Measurements from ENCODE around the gene UFD1. TPM values are rescaled to one million over a fixed set of nuclear protein-coding genes. Genes with fewer than 3 reads are reported as not detected.

The UFD1 gene
- total RNA-seq, 6 donors from 2014 or later = 21.0 to 52.1 (median 29.1) TPM

DNA sequence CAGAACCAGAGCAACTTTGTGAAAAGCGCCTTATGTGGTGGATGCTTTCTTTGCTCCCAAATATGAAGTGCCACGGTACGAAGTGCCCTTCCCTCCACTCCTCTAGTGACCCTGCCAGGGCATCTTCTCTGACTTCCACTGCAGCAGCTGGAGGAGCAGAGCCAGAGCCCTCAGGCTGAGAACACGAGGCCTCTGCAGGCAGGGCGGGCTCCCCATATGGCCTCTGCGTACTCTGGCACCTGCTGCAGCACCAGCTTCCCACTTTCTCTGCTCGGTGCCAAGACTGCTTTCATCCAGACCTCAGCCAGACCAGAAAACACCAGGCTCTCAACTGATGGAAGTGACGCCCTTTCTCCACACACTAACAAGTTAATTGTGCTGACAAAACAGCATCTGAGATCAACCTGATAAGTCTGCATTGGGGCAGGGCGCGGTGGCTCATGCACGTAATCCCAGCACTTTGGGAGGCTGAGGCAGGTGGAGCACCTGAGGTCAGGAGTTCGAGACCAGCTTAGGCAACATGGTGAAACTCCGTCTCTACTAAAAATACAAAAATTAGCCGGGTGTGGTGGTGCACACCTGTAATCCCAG, 12.8 kb downstream of the UFD1 start:
- Histone ChIP-seq H3K36me3 (peaks cover 34 to 96% (median 80%) of the 10 kb centered on the region in 4 donors), H3K27me3 (no peaks in the 10 kb centered on the region)
- WGBS, 2 donors = 91 to 100% methylated on average over 8 to 14 of the region's 14 CpGs

DNA sequence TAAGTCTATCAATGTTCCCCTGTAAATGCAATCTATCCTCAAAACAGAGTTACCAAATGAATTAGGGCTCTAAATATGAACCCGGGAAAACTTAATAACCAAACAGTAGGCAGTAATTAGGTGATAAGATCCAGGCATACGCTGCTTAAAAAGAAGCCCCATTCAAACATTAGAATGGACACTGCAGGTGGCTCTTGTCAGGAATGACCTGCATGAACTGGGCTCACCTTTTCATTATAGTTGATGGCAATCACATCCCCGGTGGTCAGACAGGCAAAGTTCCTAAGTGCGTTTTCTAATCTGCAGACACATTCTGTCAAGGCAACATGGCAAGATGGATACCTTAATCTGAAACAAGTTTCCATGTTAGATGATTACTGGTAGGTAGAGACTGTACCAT, 14.0 kb downstream of the UFD1 start:
- Histone ChIP-seq H3K9me3 (no peaks in the 10 kb centered on the region), H3K27ac (peak overlapping the region in 3 of 4 donors; percentile 1 to 30 (median 6)), H3K4me3 (no peak overlapping the region), H3K4me1 (no peaks in the 10 kb centered on the region), H3K36me3 (peaks cover 28 to 93% (median 75%) of the 10 kb centered on the region in 4 donors), H3K27me3 (no peaks in the 10 kb centered on the region)
- WGBS, 2 donors = 87 to 90% methylated on average over 4 of the region's 4 CpGs
- ATAC-seq (ENCODE audit: low FRiP score in 2 of 2) (no peak), DNase-seq (no peak)
- TF ChIP-seq POLR2AphosphoS5 (IDR thresholded peaks at IDR 0.05) (no peak), POLR2A (IDR thresholded peaks at IDR 0.05) (no peak), EP300 (IDR thresholded peaks at IDR 0.05) (no peak)
- TF ChIP-seq, protein P1, sequence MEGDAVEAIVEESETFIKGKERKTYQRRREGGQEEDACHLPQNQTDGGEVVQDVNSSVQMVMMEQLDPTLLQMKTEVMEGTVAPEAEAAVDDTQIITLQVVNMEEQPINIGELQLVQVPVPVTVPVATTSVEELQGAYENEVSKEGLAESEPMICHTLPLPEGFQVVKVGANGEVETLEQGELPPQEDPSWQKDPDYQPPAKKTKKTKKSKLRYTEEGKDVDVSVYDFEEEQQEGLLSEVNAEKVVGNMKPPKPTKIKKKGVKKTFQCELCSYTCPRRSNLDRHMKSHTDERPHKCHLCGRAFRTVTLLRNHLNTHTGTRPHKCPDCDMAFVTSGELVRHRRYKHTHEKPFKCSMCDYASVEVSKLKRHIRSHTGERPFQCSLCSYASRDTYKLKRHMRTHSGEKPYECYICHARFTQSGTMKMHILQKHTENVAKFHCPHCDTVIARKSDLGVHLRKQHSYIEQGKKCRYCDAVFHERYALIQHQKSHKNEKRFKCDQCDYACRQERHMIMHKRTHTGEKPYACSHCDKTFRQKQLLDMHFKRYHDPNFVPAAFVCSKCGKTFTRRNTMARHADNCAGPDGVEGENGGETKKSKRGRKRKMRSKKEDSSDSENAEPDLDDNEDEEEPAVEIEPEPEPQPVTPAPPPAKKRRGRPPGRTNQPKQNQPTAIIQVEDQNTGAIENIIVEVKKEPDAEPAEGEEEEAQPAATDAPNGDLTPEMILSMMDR (IDR thresholded peaks at IDR 0.05) = no peak

More for the DNA sequence above, 12.8 kb downstream of the UFD1 start:
- ATAC-seq (ENCODE audit: low FRiP score in 2 of 2) = no peak
- H3K4me3 ChIP-seq = no peak overlapping the region
- H3K27ac ChIP-seq = no peak overlapping the region
- DNase-seq = no peak
- H3K4me1 ChIP-seq = no peaks in the 10 kb centered on the region
- no peaks in the 10 kb centered on the region for H3K9me3 ChIP-seq
- no peak for TF ChIP-seq POLR2A (IDR thresholded peaks at IDR 0.05)
- TF ChIP-seq, protein P1 (IDR thresholded peaks at IDR 0.05) = no peak
- no peak for TF ChIP-seq EP300 (IDR thresholded peaks at IDR 0.05)
- TF ChIP-seq POLR2AphosphoS5 (IDR thresholded peaks at IDR 0.05) = no peak

DNA sequence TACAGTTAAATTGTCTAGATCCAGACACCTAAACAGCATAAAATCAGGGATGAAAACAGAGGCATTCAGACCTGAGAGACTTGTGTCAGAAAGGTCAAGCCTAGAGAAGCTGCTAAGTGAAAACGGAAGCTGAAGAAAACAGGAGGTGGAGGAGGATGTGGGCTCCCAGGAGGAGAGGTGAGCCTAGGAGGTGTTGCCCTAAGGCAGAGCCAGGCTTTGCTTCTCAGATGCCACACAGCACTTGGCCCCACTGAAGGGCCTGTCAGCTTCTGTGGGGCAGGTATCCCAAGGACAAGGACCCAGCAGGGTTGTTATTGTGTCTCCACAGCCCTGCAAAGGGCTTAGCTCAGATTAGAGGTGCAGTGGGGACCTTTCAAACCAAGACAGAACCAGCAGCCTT, 14.4 kb downstream of the UFD1 start:
- 67 to 90% methylated on average over 1 of the region's 1 CpG for WGBS, 2 donors
- Histone ChIP-seq H3K27me3 (no peaks in the 10 kb centered on the region), H3K27ac (peak overlapping the region in 3 of 4 donors; percentile 1 to 30 (median 6))

DNA sequence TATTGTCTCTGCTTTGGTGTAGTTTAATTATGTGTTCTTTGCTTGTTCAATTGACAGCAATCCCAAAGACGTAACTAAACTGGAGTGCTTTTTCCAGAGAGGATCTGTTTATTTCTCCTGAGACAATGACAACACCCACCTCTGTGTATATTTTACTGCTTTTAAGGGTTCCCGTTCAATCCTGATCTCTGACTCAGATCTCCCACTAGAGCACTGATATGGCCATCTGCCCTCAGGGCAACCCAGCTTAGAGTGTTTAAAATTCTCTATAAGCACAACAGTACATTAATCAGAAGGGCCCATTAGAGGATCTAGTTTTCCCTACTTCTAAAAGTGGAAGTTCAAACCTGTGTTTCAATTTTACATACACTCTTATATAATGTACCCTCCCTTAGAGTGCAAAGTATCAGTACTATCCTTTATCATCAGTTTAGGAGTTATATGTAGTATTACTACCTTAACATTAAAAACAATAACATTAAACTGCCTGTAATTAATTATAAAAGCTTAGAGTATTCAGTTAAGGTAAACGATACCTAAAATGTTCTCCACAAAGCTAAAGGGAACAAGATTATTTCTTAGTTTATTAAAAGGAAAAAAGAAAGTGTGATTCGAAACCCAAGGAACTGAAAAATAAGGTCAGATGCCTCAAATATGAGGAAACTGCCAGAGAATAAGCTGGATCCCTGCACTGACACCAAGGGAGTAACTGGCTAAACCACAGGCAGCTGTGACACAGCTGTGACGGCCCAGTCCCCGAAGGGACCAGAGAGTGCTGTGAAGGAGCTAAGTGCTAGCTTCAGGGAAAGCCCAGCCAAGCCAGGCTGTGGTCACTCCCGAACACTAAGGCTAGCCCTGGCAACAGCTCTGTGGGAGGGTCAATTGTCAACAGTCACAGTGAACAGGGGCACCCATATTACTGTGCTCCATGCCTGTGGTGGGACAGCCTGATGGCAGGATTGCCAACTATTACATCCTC, 15.2 kb downstream of the UFD1 start:
- Histone ChIP-seq H3K36me3 (peaks cover 28 to 91% (median 67%) of the 10 kb centered on the region in 4 donors), H3K9me3 (no peaks in the 10 kb centered on the region), H3K4me1 (no peaks in the 10 kb centered on the region), H3K27ac (peak overlapping the region in 1 of 4 donors; percentile 26), H3K27me3 (no peaks in the 10 kb centered on the region), H3K4me3 (no peak overlapping the region)
- ATAC-seq (ENCODE audit: low FRiP score in 2 of 2) (peak in 1 of 2 donors; percentile 32), DNase-seq (peak in 1 of 2 donors; percentile 33)
- 69 to 71% methylated on average over 7 of the region's 7 CpGs for WGBS, 2 donors
- peak; percentile 23 to 75 for TF ChIP-seq POLR2AphosphoS5 (IDR thresholded peaks at IDR 0.05)
- TF ChIP-seq, protein P1 (IDR thresholded peaks at IDR 0.05) = no peak

More for the DNA sequence above, 14.4 kb downstream of the UFD1 start:
- ATAC-seq (ENCODE audit: low FRiP score in 2 of 2) = no peak
- Histone ChIP-seq H3K4me1 (no peaks in the 10 kb centered on the region), H3K9me3 (no peaks in the 10 kb centered on the region), H3K36me3 (peaks cover 28 to 92% (median 72%) of the 10 kb centered on the region in 4 donors), H3K4me3 (no peak overlapping the region)
- TF ChIP-seq EP300 (IDR thresholded peaks at IDR 0.05) = no peak
- no peak for TF ChIP-seq POLR2A (IDR thresholded peaks at IDR 0.05)
- TF ChIP-seq, protein P1 (IDR thresholded peaks at IDR 0.05) = no peak
- TF ChIP-seq POLR2AphosphoS5 (IDR thresholded peaks at IDR 0.05) = no peak
- DNase-seq = no peak
